ENCODE measurements around the gene LPP.

DNA sequence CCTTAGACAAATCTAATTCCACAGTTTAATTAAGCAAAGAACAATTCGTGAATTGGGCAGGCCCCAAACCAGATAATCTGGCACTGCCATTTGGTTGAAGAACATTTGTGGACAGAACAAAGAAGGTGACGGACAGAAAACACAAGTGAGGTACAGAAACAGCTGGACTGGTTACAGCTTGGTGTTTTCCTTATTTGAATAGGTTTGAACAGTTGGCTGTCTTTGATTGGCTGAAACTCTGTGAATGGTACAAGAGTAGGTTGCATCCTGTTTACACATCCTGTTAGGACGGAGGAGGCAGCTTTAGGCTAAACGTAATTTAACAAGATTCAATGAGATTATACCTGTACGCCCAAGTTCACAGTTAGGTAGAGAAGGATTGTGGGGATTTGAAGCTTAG, 114.4 kb downstream of the LPP start:
- TF ChIP-seq, protein P1, sequence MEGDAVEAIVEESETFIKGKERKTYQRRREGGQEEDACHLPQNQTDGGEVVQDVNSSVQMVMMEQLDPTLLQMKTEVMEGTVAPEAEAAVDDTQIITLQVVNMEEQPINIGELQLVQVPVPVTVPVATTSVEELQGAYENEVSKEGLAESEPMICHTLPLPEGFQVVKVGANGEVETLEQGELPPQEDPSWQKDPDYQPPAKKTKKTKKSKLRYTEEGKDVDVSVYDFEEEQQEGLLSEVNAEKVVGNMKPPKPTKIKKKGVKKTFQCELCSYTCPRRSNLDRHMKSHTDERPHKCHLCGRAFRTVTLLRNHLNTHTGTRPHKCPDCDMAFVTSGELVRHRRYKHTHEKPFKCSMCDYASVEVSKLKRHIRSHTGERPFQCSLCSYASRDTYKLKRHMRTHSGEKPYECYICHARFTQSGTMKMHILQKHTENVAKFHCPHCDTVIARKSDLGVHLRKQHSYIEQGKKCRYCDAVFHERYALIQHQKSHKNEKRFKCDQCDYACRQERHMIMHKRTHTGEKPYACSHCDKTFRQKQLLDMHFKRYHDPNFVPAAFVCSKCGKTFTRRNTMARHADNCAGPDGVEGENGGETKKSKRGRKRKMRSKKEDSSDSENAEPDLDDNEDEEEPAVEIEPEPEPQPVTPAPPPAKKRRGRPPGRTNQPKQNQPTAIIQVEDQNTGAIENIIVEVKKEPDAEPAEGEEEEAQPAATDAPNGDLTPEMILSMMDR (IDR thresholded peaks at IDR 0.05; ENCODE audit: borderline replicate concordance, extremely low read depth, low read length, poor library complexity, severe bottlenecking), result no peak
- TF ChIP-seq EZH2 (IDR thresholded peaks at IDR 0.05; ENCODE audit: borderline replicate concordance, low read depth, low read length, severe bottlenecking), result no peak

All from DND-41 (cell line).